OCI-LY1 (cell line): ENCODE results near the gene NEK6.

ENCODE experiments used
- H2AFZ ChIP-seq: fragments of 200-600 bp; sonication (generic), shearing (Covaris generic); 2 replicates; pipeline ENCODE4 v1.6.0; 2014; ENCODE audit warnings: antibody characterized with exemption, mild to moderate bottlenecking, low read length
- H3F3A ChIP-seq: fragments of 200-600 bp; sonication (generic), shearing (Covaris generic); 2 replicates; pipeline ENCODE4 v1.6.0; 2014; ENCODE audit warnings: mild to moderate bottlenecking, antibody characterized with exemption, low read length, moderate library complexity; ENCODE audit not compliant: insufficient read depth
- H3K27ac ChIP-seq: fragments of 200-600 bp; sonication (generic); 2 replicates; pipeline ENCODE4 v1.5.1; 2014; ENCODE audit warnings: low read length, mixed run types, mild to moderate bottlenecking, low read depth; ENCODE audit not compliant: poor library complexity, severe bottlenecking
- H3K27me3 ChIP-seq: fragments of 200-600 bp; sonication (generic); 2 replicates; pipeline ENCODE4 v1.6.0; 2014; ENCODE audit warnings: antibody characterized with exemption, mild to moderate bottlenecking, low read length, moderate library complexity; ENCODE audit not compliant: insufficient read depth
- H3K36me3 ChIP-seq: fragments of 200-600 bp; sonication (generic); 2 replicates; pipeline ENCODE4 v1.6.1; 2014; ENCODE audit warnings: mild to moderate bottlenecking, antibody characterized with exemption, low read length, moderate library complexity, mixed read lengths; ENCODE audit not compliant: insufficient read depth
- H3K4me1 ChIP-seq: fragments of 200-600 bp; sonication (generic); 2 replicates; pipeline ENCODE4 v1.5.1; 2014; ENCODE audit warnings: mild to moderate bottlenecking, low read length, moderate library complexity; ENCODE audit not compliant: insufficient read depth, severe bottlenecking
- H3K4me2 ChIP-seq: fragments of 200-600 bp; sonication (generic), shearing (Covaris generic); 2 replicates; pipeline ENCODE4 v1.6.1; 2014; ENCODE audit warnings: low read length
- H3K4me3 ChIP-seq: fragments of 200-600 bp; sonication (generic); 2 replicates; pipeline ENCODE4 v1.5.1; 2014; ENCODE audit warnings: low read length, low read depth, mild to moderate bottlenecking, mixed read lengths; ENCODE audit not compliant: poor library complexity, severe bottlenecking
- H3K79me2 ChIP-seq: fragments of 200-600 bp; shearing (Covaris generic); 2 replicates; pipeline ENCODE4 v1.6.1; 2016; ENCODE audit warnings: mixed run types, low read length, mixed read lengths; ENCODE audit not compliant: insufficient read depth
- H3K9ac ChIP-seq: fragments of 200-600 bp; sonication (generic), shearing (Covaris generic); 2 replicates; pipeline ENCODE4 v1.6.1; 2014; ENCODE audit warnings: mild to moderate bottlenecking, low read length, mixed read lengths
- H3K9me2 ChIP-seq: fragments of 200-600 bp; sonication (generic), shearing (Covaris generic); 2 replicates; pipeline ENCODE4 v1.6.1; 2014; ENCODE audit warnings: low read depth, mild to moderate bottlenecking, low read length, mixed read lengths
- H3K9me3 ChIP-seq: fragments of 200-600 bp; shearing (Covaris generic); 2 replicates; pipeline ENCODE4 v1.6.1; 2014; ENCODE audit warnings: low read length, mixed read lengths
- H4K20me1 ChIP-seq: fragments of 200-600 bp; sonication (generic), shearing (Covaris generic); 2 replicates; pipeline ENCODE4 v1.6.0; 2016; ENCODE audit warnings: mild to moderate bottlenecking, low read length; ENCODE audit not compliant: insufficient read depth
- CTCF ChIP-seq: fragments of 200-600 bp; sonication (generic), shearing (Covaris generic); IDR thresholded peaks from 2 replicates; pipeline ENCODE4 v1.5.1; 2017; ENCODE audit warnings: mild to moderate bottlenecking, antibody characterized with exemption, low read length, moderate library complexity, mixed read lengths
- EZH2 ChIP-seq: fragments of 200-600 bp; sonication (generic), shearing (Covaris generic); IDR thresholded peaks from 2 replicates; pipeline ENCODE4 v1.8.0; 2017; ENCODE audit warnings: borderline replicate concordance, mixed run types, mild to moderate bottlenecking, antibody characterized with exemption, low read length, moderate library complexity, mixed read lengths

Gene NEK6

DNA sequence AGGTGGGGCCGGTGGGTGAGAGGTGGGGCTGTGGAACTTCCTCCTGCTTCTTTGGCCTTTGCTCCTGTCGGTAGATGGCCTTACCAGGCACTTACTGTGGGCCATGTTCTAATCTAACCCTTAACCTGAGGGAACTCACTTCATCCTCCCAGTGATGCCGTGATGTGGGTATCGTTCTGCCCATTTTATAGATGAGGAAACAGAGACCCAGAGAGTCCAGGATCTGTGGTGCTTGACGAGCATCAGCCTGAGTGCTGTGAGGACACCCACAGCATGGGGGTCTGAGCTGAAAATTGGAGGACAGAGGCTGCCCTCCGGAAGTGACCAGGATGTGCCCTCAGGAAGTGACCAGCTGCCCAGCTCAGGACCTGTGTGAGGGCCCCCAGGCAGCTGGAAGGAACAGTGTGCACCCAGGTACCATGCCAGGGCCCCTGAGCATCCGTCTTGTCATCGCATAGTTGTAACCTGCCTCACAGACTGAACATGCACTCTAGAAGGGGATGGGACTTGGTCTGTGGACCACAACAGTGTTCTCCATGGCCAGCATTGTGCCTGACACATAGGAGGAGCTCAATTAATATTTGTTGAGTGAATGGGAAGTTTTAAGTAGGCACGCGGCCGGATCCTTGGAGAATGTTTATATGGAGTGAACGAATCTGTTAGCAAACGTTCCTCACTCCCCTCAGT is 8.5 kb downstream of the NEK6 start:
- Histone ChIP-seq H3K4me2 (no peak overlapping the region), H3K4me1 (peaks cover 46% of the 10 kb centered on the region), H2AFZ (no peak overlapping the region), H3K9ac (no peak overlapping the region), H3K27ac (no peak overlapping the region), H3F3A (no peaks in the 10 kb centered on the region), H3K36me3 (no peaks in the 10 kb centered on the region), H3K9me3 (no peaks in the 10 kb centered on the region), H3K9me2 (no peaks in the 10 kb centered on the region), H3K4me3 (no peak overlapping the region), H3K79me2 (no peaks in the 10 kb centered on the region), H3K27me3 (peaks cover 8% of the 10 kb centered on the region; the same call in 1 of the 2 replicates), H4K20me1 (no peaks in the 10 kb centered on the region)
- TF ChIP-seq CTCF (no peak), EZH2 (no peak)

DNA sequence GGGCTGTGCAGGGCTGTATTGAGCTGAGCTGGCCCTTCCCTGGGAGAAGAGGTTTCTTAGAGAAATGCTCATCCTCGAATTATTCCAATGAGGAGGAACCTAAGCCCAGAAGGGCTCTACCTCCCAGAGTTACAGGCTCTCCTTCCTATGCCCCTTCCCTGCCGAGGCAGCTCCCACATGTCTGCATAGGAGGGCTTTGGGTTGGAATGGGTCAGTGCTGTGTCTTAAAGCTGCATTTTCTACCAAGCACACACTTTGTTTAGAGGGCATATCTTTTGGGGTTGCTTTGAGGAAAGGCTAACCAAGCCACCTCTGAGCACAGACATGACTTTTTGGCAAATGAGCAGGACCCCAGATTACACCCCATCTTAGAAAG is 9.1 kb downstream of the NEK6 start:
- no peaks in the 10 kb centered on the region for H3K9me2 ChIP-seq
- H3K27ac ChIP-seq = no peak overlapping the region
- no peak for TF ChIP-seq EZH2
- no peak for TF ChIP-seq CTCF
- no peaks in the 10 kb centered on the region for H3K9me3 ChIP-seq
- no peak overlapping the region for H3K9ac ChIP-seq
- H4K20me1 ChIP-seq = no peaks in the 10 kb centered on the region
- no peaks in the 10 kb centered on the region for H3F3A ChIP-seq
- no peak overlapping the region for H3K4me2 ChIP-seq
- no peaks in the 10 kb centered on the region for H3K36me3 ChIP-seq
- no peak overlapping the region for H3K4me3 ChIP-seq
- peaks cover 48% of the 10 kb centered on the region for H3K4me1 ChIP-seq
- H2AFZ ChIP-seq = no peak overlapping the region
- H3K27me3 ChIP-seq = peaks cover 8% of the 10 kb centered on the region; the same call in 1 of the 2 replicates
- H3K79me2 ChIP-seq = no peaks in the 10 kb centered on the region

DNA sequence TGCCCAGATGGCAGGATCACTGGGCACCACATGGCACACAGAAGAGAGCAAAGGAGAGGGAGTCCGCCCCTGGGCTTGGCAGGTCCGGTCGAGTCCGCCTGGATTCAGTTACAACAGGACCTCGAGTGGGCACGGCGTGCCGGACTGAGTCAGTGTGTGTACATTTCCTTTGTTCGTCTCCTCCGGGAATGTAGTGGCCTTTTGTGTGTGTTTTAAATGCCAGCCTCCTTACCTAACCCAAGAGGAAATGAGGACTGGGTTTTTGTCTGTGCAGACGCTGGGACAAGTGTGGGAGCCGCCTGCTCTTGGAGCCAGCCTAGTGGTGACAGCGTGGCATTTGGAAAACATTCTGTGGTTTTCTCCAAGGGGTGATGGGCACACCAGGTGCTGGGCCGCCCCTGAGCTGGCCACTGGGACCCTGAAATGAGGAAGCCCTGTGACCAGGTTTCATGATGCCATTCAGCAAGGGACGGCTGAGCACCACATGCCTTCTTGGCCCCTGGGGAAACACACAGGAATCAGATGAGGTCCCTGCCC is 9.6 kb downstream of the NEK6 start:
- H2AFZ ChIP-seq = no peak overlapping the region
- no peak overlapping the region for H3K4me2 ChIP-seq
- H3K4me3 ChIP-seq = no peak overlapping the region
- no peak overlapping the region for H3K9ac ChIP-seq
- H3K27me3 ChIP-seq = peaks cover 8% of the 10 kb centered on the region; the same call in 1 of the 2 replicates
- H3K27ac ChIP-seq = no peak overlapping the region
- H4K20me1 ChIP-seq = no peaks in the 10 kb centered on the region
- no peaks in the 10 kb centered on the region for H3K36me3 ChIP-seq
- no peaks in the 10 kb centered on the region for H3K79me2 ChIP-seq
- TF ChIP-seq CTCF (no peak), EZH2 (no peak)
- H3K4me1 ChIP-seq = peaks cover 48% of the 10 kb centered on the region
- no peaks in the 10 kb centered on the region for H3K9me2 ChIP-seq
- H3F3A ChIP-seq = no peaks in the 10 kb centered on the region
- H3K9me3 ChIP-seq = no peaks in the 10 kb centered on the region
